BJ (cell line): ENCODE measurements around the gene PLS3. TPM values are rescaled to one million over a fixed set of nuclear protein-coding genes. Genes with fewer than 3 reads are reported as not detected.

Source experiments
- CTCF ChIA-PET: fragments of 350-600 bp; formaldehyde crosslinking; extraction: SDS; loops from one replicate; lab custom pipeline; 2021; ENCODE audit warnings: antibody characterized with exemption, inconsistent platforms; lab: Yijun Ruan, JAX
- POLR2A ChIA-PET: fragments of 300-600 bp; sonication (Branson Sonifier 250); formaldehyde crosslinking; extraction: SDS; loops from one replicate; lab custom pipeline; 2021; ENCODE audit warnings: antibody characterized with exemption; lab: Charles Lee
- DNase-seq: peaks from one replicate; pipeline ENCODE4 v3.0.0-alpha.2; 2011; ENCODE audit warnings: low read depth
- H3K27me3 ChIP-seq: 2 replicates; pipeline ENCODE4 v1.6.0; 2011; ENCODE audit warnings: low read length; ENCODE audit not compliant: control insufficient read depth, insufficient read depth
- H3K36me3 ChIP-seq: 2 replicates; pipeline ENCODE4 v1.5.1; 2011; ENCODE audit warnings: low read length; ENCODE audit not compliant: control insufficient read depth, insufficient read depth
- H3K4me3 ChIP-seq: 2 replicates; pipeline ENCODE4 v1.5.1; 2011; ENCODE audit warnings: low read depth, mild to moderate bottlenecking, control low read depth, low read length
- CTCF ChIP-seq: IDR thresholded peaks from 2 replicates; pipeline ENCODE4 v1.5.1; 2011; ENCODE audit warnings: low read depth, mild to moderate bottlenecking, control low read depth, inconsistent platforms, low read length, moderate library complexity; ENCODE audit not compliant: insufficient read depth
- polyA plus RNA-seq: library from polyadenylated mRNA; depleted of rRNA; stranded (reverse); fragments of >200 nt; gene quantifications from 2 replicates; pipeline ENCODE4 v1.2.3, GENCODE V29; 2011

The PLS3 gene
- polyA plus RNA-seq, 1 experiment = 67.7 TPM

GRCh38 chrX:115687595-115687994, 126.6 kb downstream of the PLS3 start:
- POLR2A ChIA-PET = no interaction called here
- Histone ChIP-seq H3K36me3 (no peaks in the 10 kb centered on the region), H3K4me3 (no peak overlapping the region), H3K27me3 (no peaks in the 10 kb centered on the region)
- TF ChIP-seq CTCF = no peak
- DNase-seq = no peak
- CTCF ChIA-PET = no interaction called here

- ChIA-PET CTCF (interaction anchor here (1.4 to 2.4 kb wide), 6 partner anchors 15 to 359 kb away, joined by 3 to 14 read pairs (median 6); no protein-coding TSS in a partner anchor), POLR2A (no interaction called here)
- no peaks in the 10 kb centered on the region for H3K36me3 ChIP-seq
- TF ChIP-seq CTCF = no peak
- no peak overlapping the region for H3K4me3 ChIP-seq
- peak; percentile 4 for DNase-seq
- H3K27me3 ChIP-seq = no peaks in the 10 kb centered on the region
These were observed 129.0 kb downstream of the PLS3 start for GRCh38 chrX:115689931-115690330.

- ChIA-PET POLR2A (no interaction called here), CTCF (interaction anchor here (1.0 to 2.4 kb wide), 10 partner anchors 14 to 360 kb away, joined by 3 to 14 read pairs (median 4); no protein-coding TSS in a partner anchor)
- peak; percentile 65 for TF ChIP-seq CTCF
- no peaks in the 10 kb centered on the region for H3K27me3 ChIP-seq
- H3K36me3 ChIP-seq = no peaks in the 10 kb centered on the region
- no peak overlapping the region for H3K4me3 ChIP-seq
- DNase-seq = peak; percentile 33
These were observed 129.7 kb downstream of the PLS3 start for GRCh38 chrX:115690511-115691216.

- ChIA-PET CTCF (no interaction called here), POLR2A (no interaction called here)
- no peaks in the 10 kb centered on the region for H3K27me3 ChIP-seq
- DNase-seq = no peak
- H3K36me3 ChIP-seq = no peaks in the 10 kb centered on the region
- TF ChIP-seq CTCF = no peak
- H3K4me3 ChIP-seq = no peak overlapping the region
These were observed 132.5 kb downstream of the PLS3 start for GRCh38 chrX:115693476-115693875.

- H3K36me3 ChIP-seq = no peaks in the 10 kb centered on the region
- ChIA-PET CTCF (no interaction called here), POLR2A (no interaction called here)
- no peak overlapping the region for H3K4me3 ChIP-seq
- DNase-seq = no peak
- no peaks in the 10 kb centered on the region for H3K27me3 ChIP-seq
- no peak for TF ChIP-seq CTCF
These were observed 133.1 kb downstream of the PLS3 start for GRCh38 chrX:115694028-115694427.
